ENCODE measurements around the gene FDX2.

Gene FDX2

DNA sequence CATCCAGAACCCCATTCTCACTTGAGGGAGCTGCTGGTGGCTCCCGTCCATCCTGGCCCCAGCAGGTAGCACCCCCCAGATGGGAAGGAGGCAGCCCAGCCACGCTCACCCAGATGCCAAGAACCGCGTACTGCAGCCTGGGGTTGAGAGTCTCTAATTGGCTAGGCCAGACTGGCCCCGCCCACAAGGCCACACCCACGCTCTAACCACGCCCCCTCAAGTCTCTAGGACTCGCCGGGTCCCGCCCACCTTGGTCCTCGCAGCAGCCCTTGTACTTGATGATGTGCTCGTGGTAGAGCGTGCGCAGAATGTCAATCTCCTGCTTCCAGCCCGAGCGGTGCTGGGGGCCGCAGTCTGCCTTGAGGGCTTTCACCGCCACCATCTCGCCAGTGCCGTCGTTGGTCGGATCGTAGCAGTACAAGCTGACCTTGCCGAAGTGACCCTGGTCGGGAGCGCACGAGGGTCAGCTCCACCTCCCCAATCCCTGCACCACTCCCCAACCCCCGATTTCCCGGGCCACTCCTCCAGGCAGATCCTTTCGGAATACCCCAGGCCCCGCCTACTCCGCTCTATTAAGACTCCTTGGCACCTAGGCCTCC is 38.1 kb upstream of the FDX2 start:
- TF ChIP-seq, protein P1, sequence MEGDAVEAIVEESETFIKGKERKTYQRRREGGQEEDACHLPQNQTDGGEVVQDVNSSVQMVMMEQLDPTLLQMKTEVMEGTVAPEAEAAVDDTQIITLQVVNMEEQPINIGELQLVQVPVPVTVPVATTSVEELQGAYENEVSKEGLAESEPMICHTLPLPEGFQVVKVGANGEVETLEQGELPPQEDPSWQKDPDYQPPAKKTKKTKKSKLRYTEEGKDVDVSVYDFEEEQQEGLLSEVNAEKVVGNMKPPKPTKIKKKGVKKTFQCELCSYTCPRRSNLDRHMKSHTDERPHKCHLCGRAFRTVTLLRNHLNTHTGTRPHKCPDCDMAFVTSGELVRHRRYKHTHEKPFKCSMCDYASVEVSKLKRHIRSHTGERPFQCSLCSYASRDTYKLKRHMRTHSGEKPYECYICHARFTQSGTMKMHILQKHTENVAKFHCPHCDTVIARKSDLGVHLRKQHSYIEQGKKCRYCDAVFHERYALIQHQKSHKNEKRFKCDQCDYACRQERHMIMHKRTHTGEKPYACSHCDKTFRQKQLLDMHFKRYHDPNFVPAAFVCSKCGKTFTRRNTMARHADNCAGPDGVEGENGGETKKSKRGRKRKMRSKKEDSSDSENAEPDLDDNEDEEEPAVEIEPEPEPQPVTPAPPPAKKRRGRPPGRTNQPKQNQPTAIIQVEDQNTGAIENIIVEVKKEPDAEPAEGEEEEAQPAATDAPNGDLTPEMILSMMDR (IDR thresholded peaks at IDR 0.05; ENCODE audit: insufficient read depth, missing control alignments) = no peak
- FAIRE-seq (no peak), DNase-seq (ENCODE audit: insufficient read length, low spot score) (no peak)

DNA sequence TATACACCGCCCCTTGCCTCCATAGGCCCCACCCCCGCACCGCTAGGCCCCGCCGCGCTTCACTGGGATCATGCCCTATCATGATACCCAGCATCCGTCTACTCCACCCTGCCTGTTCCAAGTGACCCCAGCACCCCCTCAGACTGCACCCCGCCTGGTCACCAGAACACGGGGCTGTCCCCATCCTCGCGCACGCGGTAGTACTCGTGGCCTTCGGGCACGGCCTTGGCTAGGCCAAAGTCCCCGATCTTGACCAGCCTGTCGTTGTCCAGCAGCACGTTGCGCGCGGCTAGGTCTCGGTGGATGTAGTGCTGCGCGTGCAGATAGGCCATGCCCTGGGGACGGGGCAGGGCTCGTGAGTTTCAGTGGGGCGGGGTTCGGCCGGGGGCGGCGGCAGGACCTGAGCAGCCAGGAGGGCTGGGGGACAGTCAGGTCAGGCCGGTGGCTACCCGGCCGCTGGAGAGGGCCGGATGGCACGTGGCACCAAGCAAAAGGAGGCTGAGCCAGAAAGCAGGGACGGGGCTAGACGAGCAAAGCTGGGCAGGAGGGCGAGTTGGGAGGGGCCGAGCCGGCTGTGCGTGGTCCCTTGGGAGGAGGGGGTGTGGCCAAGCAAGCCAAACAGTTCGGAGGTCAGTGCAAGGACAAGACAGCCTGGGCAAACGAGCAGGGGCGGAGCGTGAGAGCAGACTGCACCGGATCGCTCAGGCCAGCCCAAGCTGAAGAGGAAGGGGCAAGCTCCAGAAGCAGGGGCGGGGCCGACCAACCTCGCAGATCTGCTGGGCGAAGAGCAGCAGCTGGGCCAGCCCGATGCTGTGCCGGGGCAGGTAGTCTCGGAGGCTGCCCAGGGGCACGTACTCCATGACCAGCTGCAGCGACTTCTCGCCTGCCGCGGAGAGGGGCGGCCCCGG is 37.2 kb upstream of the FDX2 start:
- TF ChIP-seq, protein P1 (IDR thresholded peaks at IDR 0.05; ENCODE audit: insufficient read depth, missing control alignments) = no peak
- DNase-seq (ENCODE audit: insufficient read length, low spot score) = no peak
- FAIRE-seq = no peak

DNA sequence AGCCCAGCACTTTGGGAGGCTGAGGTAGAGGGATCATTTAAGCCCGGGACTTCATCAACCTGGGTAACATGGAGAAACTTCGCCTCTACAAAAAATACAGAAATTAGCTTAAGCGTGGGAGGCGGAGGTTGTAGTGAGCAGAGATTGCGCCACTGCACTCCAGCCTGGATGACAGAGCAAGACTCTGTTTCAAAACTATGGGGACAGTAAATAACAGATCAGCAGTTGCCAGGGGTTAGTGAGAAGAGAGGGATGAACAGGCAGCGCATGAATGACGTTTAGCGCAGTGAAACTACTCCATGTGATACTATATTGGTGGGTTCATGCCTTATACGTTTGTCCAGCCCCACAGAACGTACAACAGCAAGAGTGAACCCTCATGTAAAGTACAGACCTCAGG is 30.7 kb upstream of the FDX2 start:
- no peak for FAIRE-seq
- TF ChIP-seq, protein P1 (IDR thresholded peaks at IDR 0.05; ENCODE audit: insufficient read depth, missing control alignments) = no peak
- no peak for DNase-seq (ENCODE audit: insufficient read length, low spot score)

DNA sequence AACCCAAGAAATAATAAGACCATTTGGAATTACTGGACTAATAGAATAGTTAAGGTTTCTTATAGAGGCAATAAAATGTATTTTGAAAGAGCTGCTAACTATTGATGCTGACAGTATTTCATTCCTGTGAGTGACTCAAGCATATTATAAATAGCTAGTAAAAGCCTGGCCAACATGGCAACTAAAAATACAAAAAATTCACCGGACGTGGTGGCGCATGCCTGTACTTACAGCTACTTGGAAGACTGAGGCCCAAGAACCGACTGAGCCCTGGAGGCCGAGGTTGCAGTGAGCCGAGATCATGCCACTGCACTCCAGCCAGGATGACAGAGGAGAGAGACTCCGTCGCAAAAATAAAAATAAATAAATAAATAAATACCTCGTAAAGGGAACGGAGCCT is 29.0 kb upstream of the FDX2 start:
- DNase-seq (ENCODE audit: insufficient read length, low spot score) (no peak), FAIRE-seq (no peak)
- TF ChIP-seq, protein P1 (IDR thresholded peaks at IDR 0.05; ENCODE audit: insufficient read depth, missing control alignments) = no peak

DNA sequence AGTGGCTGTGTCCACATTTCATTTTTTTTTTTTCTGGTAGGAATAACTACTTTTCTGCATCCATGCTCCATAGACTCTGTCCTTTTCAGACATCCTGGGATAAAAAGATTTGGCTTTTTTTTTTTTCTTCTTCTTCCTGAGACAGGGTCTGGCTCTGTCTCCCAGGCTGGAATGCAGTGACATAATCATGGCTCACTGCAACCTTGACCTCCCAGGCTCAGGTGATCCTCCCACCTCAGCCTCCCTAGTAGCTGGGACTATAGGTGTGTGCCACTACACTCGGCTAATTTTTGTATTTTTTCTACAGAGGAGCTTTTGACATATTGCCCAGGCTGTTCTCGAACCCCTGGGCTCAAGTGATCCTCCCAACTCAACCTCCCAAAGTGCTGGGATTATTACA is 27.7 kb upstream of the FDX2 start:
- TF ChIP-seq, protein P1 (IDR thresholded peaks at IDR 0.05; ENCODE audit: insufficient read depth, missing control alignments) = no peak
- no peak for DNase-seq (ENCODE audit: insufficient read length, low spot score)
- FAIRE-seq = no peak

DNA sequence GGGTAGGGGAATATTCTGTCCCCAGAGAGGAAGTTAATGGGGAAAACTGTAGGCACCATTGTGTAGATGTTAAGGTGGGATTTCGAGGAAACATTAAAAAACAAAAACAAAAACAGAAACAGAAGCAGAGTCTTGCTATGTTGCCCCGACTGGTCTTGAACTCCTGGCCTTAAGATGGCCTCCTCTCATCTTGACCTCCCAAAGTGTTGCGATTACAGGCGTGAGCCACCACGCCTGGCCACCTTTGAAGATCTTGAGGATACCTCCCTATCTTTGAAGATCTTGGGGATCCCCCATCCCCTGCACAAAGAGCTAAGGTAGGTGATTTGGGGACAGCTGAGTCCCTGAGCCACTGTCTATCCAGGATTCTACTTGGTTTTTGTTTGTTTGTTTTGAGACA is 24.2 kb upstream of the FDX2 start:
- TF ChIP-seq, protein P1 (IDR thresholded peaks at IDR 0.05; ENCODE audit: insufficient read depth, missing control alignments) = no peak
- no peak for FAIRE-seq

More for the DNA sequence above, 24.2 kb upstream of the FDX2 start:
- no peak for DNase-seq (ENCODE audit: insufficient read length, low spot score)

Measured in D721Med (cell line).